ENCODE measurements around the gene TUB.

TUB gene, protein sequence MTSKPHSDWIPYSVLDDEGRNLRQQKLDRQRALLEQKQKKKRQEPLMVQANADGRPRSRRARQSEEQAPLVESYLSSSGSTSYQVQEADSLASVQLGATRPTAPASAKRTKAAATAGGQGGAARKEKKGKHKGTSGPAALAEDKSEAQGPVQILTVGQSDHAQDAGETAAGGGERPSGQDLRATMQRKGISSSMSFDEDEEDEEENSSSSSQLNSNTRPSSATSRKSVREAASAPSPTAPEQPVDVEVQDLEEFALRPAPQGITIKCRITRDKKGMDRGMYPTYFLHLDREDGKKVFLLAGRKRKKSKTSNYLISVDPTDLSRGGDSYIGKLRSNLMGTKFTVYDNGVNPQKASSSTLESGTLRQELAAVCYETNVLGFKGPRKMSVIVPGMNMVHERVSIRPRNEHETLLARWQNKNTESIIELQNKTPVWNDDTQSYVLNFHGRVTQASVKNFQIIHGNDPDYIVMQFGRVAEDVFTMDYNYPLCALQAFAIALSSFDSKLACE

DNA sequence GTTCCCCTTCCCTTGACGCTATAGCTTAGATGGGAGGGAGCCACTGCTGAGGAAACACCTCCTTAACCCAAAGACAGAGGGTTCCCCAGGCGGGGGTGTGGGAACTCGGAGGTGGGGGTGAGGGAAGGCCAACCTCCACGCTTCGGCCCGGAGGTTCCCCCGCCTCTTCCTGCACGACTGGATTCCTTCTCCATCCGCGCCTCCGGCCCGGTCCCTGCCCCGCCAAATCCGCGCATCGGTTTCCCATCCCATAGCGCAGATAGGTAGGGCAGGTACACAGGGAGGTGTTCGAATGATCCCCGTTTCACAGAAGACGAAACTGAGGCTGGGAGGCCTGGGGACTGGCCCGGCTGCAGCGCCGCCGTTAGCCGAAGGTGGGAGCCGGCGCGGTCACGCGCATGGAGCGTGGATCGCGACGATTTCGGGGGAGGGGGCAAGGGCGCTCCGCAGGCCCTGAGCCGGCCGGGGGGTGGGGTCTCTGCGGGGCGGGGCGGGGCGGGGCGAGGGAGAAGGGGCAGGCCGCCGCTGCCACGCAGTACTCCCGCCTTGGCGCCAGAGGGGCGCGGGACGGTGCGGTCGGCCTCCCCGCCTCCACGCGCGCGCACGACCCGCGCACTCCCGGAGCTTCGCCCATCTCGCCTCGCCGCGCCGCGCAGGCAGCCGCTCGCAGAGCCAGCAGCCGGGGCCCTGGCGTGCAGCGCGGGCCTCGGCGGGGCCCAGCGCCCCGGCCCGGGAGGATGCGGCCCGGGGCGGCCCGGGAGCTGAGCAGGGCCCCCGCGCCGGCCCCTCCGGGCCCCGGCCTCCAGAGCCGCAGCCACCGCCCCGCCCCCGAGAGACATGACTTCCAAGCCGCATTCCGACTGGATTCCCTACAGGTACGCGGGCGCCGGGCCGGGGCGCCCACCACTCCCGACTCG, at the start of gene TUB:
TUB (plus strand) TSS at position 538 of the 917 bp plus-strand sequence; CDS start at position 838, 300 bp downstream.
- DNase-seq (ENCODE audit: low read depth in 2 of 2): peak in 1 of 2 donors; percentile 10

DNA sequence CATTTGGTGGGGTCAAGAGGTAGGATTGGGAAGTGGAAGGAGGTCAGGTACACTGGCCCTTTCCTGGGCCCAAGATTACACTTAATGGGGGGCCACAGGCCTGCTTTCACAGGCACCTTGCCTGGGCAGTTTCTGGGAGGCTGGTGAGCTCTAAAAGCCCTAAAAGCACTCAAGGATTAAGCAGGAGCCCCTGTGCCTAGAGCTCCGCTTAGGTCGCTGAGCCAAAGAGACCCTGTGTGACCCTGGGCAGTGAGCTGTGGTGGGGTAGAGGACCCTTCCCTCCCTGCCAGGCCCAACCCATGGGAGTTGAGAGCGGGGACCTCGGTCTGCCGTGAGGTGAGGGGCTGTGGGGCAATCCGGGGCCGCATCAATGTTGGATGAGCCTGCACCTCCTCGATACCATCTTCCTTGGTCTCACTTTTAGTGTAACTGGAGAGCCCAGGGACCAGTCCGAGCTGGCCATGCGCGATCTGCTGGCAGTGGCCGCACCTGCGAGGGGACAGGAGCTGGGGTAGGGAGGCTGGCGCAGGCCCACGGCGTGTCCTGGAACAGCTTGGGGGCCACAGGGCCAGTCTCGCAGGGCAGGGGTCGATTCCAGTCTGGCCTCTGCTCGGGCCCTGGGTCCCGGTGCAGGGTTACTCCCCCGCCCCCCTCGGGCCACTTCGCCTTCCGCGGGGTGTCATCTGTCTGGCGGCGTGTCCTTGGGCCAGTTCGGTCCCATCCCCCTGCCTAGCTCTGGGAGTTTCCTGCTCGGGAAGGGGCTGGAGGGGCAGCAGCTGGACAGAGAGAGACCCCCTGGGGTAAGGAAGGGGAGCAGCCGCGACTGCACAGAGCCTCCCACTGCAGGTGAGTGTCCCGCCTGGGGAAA, 49.5 kb upstream of the TUB start:
- DNase-seq (ENCODE audit: low read depth in 2 of 2): no peak

DNA sequence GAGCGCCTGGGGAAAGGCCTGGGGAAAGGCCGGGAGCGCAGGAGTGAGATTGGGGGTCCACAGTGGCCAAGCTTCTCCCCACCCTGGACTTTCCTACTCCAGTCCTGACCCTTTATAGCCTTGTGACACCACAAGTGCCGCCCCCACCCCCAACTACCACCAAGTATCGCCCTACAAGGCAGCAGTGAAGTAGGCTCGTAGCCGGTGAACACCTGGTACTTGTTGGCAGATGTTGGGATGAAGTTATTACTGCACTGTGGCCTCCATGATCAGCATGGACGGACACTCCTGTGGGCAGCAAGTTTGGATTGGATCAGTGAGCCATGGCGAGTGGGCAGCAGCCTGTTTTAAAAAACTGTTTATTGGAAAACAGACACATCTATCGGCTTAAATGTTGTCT, 48.9 kb upstream of the TUB start:
- DNase-seq (ENCODE audit: low read depth in 2 of 2): no peak

DNA sequence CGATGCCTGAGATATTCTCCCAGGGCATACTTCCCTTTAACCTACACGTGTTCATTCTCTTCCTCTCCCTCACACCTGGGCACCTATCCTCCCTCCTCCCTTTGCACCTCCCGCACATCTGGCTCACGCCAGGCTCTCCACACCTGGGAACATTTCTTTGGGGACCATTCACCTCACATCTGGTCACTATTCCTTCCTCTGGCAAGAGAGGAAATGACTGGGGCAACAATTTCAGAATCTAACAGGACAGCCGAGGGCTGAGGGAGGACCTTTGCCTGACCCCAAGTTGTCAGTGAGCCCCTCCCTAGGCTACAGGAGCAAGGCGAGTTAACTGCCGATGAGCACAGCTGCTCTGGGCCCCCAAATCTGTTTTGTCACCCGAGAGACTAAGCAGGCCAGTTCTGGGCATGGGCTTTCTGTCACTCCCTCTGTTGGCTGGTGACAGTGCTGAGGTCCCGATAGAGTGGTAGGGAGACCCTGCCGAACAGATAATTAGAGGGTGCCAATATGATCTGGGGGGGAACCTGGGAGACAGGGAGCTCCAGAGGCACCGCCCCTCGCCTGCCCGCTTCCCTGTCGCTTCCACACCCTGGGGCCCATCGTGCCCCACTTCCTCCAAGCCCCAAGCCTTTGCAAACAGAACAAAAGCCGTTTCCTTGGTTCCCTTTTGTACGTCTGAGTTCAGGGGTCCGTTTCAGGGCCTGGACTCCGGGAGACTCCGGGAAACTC, 48.3 kb upstream of the TUB start:
- no peak for DNase-seq (ENCODE audit: low read depth in 2 of 2)

DNA sequence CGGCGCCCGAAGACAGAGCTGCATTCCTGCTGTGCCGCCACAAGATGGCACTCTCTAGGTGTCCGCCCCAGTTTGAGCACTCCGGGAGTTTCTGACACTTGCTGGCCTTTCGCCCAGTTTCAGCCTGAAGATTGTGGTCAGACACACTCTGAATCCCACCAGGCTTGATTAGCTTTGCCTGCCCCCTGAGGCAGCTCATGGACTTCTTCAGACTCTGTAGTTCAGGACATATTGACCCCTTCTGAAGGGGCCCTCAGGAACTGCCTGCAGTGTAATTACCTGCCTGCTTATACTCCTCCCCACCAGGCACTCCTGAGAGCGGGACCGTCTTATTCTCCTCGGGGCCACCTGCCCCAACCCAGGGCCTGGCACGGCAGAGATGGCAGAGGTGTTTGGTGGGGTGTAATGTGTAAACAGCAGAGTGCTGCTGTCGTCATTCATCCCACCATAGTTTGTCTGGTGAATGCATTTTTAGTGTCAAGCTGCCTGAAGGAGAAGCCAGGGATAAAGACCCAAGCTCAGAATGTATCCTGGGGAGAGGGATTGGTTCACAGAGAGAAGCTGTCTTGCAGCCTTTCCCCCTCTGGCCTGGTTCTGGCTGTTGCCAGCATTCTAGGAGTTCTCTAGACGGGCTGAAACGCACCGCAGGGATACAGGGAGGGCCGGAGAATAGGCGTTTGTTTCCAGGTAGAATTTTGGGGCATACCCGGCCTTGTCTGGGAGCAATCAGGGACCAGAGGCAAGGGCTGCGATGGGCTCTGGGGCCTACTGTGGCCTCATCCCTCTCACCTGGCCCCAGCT, 47.5 kb upstream of the TUB start:
- peak; percentile 21 to 30 for DNase-seq (ENCODE audit: low read depth in 2 of 2)

DNA sequence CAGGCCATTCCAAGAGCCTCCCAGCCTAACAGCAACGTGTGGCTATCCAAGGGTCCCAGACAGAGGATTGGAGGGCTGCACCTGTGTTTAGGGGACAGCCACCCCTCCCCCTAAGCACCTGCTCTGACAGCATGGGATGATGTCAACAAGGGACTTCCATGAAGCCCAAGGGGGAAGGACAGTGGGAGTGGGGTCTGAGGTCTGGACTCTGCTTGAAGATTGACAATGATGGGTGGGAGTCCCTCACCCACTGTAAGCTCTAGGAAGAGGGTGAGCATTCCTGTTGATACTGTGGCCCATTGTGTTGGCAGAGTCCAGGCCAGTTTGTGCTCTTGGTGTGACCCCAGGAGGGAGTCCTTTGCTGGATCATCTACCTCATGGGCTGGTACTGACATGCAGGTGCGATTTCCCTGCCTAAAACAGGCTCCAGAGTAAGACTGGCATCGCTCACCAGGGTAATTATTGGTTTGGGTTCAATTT, 46.9 kb upstream of the TUB start:
- DNase-seq (ENCODE audit: low read depth in 2 of 2): no peak

DNA sequence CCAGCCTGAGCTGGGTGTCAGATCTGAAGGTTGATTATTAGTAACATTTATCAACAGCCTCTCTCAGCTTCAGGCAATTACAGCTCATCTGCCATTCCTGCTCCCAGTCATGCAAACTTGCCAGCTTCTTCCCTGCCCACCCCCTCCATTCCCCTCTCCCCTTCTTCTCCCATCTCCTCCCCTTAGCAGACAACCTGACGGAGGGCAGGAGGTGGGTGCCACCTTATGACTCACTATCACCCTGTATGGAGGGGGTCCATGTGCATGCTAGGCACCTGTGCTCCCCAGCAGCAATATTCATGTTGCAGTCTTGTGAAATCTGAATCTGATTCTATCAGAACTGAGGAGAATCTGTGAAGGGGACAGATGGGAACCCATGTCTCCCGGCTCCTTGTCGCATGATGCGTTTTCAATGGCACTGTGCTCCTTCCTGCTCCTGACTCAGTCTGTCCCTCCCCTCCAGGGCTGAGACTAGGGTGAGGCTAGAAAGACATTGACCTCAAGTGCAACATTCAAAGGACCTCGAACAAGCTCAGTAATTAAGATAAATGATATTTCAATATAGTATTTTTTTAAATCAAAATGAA, 46.3 kb upstream of the TUB start:
- no peak for DNase-seq (ENCODE audit: low read depth in 2 of 2)

DNA sequence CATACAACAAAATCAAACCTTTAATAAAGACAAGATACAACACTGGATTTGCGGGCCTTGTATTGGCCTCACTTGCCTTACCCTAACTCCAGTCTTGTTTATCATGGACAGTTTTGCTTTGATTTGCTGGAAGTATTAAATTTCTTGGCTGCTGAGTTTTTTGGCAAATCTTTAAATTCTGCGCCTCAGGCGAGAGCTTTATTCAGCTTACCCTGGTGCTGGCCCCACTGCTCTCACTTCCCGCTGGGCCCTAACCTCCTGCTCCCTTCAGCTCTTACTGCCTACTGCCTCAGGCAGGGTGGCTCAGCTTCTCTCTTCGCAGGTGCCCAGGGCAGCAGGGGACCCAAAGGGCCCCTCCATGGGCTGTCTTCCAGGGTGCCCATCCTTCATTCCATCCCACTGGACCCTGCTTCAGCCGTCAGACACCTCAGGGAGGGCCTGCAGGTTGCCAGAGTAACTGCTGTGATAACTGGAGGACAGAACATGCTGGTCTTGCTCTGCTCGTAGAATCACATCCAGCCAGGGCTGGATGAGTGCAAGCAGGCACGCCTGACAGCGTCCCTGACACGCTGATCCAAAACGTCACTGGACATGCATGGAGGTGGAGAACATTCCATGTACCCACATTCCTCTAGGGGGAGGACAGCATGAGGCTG, 45.7 kb upstream of the TUB start:
- DNase-seq (ENCODE audit: low read depth in 2 of 2): no peak

DNA sequence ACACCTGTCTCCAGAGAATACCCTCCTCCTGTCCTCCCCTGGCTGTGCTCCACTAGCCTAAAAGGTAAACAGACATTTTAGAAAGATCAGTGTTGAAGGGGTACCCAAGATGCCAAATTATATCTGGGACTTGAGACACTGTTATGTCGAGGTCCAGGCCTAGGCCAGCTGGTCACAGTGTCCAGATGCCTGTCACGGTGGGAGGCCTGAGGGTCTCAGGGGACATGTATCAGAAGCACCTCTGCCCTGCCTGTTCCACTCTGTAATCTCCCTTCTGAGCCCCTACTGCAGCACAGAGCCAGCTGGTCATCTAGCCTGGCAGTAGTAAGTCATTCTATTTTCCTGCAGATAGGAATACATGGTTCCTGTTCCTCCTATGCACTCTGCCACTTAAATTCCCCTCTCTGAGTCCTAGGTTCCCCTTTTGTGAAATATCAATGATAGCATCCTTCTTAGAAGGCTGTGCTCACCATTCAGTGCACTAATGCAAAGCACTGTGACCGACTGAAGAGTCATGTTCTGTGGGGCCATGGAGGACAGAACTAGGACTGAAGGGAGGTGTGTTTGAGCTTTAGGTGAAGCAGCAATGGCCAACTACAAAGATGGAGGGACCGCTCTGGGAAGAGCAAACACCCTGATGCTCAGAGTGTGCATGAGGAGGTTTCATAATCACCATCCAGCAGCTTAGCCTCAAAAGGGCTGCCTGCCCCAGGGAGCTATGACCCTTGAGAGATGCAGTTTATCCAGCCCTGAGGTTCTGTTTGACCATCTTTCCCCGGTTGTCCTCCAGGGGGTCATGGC, 44.8 kb upstream of the TUB start:
- no peak for DNase-seq (ENCODE audit: low read depth in 2 of 2)

DNA sequence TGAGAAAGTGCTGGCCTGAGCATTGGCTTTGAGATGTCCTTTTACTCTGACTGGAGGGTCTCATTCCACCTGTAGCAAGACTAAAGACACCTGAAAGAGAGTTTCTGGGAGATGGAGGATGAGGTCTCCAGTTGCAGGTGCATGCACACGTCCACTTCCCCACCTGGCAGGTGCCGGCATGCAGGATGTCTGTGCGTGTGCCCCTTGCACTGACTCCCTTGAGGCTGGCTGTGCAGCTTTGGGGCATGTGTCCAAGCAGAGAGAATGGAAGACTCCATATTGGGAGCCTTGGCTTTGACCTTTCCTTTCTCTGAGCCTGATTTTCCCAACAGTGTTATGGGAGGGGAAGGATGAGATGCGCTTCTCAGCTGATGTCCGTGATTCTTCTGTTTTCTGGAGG, 44.0 kb upstream of the TUB start:
- no peak for DNase-seq (ENCODE audit: low read depth in 2 of 2)

DNA sequence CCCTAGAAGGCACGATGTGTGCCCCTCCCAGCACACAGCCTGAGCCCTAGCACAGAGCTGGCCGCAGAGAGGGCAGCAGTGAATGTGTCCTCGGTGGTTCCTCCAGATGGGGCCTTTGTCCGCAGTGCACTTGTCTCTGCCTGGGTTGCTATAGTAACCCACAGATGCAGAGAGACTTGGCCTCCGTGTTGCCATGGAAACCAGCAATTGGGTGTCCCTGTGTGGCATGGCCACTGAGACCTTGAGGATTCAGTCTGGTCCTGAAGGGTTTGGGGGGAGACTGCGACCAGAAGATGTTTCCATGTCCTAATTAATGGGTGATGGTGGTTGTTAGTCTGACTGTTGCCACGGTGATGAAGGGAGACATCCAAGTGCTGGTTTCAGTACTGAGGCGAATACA, 42.6 kb upstream of the TUB start:
- no peak for DNase-seq (ENCODE audit: low read depth in 2 of 2)

DNA sequence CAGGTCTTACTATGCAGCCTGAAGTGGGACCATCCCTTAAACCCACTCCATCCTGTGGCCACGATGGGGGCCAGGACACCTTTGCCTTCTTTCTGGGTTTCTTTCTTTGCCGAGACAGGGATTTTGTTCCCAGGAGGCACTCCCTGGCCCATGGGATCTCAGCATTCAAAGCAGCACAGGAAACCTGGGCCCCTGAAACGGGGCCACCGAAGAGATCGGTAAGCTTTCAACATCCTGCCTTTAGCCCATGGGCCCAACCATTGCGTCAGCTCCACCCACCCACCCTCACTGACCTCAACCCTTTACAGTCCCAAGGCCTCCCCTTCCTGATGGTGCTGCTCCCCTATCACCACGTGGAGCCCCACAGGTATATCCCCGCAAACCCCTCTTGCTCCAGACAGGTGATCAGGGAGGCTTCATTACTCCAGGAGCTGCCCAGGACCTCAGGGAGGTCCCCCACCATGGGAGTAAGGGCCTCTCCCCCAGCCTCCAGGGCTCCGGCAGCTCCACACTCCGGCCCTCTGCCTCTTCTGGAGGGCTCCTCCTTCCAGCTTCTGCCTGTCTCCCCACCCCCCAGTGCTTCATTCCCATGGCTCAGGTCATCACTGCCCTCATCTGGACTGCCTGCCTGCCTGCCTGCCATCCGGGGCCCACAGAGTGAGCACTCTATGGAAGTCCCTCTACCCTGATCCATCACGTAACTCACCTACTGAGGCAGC, 42.0 kb upstream of the TUB start:
- no peak for DNase-seq (ENCODE audit: low read depth in 2 of 2)

DNA sequence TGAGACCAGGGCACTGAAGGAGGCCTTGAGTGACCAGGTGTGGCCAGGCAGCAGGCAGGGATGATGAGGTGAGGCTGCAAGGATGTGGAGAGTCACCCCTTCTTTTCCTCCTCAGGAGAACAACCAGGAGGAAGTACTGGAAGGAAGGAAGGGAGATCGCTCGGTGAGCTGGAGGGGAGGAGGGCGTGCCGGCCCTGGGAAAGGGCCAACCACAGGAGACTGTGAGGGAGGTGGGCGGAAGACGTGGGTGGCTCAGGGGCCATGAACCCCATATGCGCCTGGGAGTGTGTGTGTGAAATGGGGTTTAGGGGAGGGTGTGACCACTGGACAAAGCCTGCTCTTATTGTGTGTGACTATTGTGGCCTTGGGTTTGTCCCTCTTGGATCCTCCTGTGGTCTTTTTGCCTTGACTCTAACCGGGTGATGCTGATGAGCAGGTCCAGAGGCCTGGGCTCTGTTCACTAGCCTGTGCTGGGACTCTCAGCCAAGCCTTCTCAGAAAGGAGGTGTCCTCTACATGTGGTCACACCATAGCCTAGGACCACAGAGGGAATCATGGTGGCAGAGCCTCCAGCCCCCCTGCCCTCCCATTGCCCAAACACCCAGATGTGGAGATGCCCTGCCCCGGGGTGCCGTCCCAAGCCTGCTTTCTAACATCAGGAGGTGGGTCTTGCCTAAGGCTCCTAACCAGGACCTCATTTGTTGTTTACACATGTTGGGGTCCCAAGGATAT, 41.3 kb upstream of the TUB start:
- DNase-seq (ENCODE audit: low read depth in 2 of 2): no peak

DNA sequence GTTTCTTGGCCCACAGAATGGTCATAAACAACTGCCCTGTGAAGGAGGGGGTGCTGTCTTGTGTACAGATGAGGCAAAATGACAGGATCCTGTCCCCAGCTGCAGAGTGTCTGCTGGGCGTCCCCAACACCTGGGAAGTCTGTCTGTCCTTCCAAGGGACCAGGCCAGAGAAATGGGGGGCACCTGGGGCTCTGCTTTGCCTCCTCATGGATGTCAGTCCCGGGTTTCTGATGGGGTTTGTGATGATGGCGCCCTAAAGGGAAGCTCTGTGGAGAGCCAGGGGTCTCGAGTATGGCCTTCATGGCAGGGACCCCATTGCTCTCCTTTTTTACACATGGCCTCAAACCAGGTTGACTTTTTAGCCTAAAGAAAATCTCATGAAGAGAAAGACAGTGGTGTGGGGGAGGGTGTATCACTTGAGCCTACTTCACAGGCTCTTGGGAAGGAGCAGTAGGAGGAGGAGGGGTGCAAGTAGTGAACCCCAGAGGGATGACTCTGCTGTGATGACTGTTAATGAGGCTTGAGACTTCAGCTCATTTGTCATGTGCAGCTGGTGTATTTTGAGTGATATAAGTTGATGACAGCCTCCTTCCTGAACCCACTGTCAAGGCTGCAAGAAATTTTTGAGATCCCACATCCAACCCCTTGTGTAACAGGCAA, 40.6 kb upstream of the TUB start:
- no peak for DNase-seq (ENCODE audit: low read depth in 2 of 2)

DNA sequence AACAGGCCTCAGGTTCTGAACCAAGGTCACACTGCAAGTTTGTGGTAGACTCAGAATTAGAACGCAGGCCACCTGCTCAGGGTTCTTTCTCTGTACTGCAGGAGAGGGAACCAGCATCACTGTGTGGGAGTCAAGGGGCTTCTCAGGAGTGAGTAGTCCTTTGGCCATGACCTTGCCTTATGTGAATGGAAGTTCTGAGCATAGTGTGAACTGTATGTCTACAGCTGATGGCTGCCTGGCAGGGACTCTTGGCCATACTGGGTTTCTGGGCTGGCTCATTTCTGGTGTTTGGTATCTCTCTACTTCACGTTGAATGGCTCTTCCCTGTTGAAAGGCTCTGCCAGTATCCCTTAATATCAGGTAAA, 40.1 kb upstream of the TUB start:
- DNase-seq (ENCODE audit: low read depth in 2 of 2): no peak

DNA sequence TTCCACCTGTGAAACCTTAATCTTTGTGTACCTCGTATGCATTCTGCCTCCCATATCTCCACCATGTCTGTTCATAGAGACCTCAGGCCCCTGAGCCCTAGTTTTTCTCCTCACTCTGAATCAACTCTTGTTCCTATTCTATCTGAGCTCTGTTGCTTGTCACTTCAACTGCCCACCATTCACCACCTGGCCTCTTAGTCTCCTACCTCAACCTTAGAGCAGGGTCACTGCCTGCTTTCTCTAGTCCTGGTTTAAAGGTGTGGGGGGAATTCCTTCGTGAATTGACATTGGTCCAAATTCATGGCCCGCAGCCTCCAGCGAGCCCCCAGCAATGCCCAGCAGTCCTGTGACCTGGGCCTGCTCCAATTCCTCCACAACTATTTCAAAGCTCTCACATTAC, 39.4 kb upstream of the TUB start:
- no peak for DNase-seq (ENCODE audit: low read depth in 2 of 2)

Measured in stimulated activated CD4-positive, alpha-beta T cell treated with anti-CD3 and anti-CD28 coated beads, Interleukin-1b, Interleukin-23, amount 100 ng/mL, for 4 hours (primary cell).